GM19351 (cell line): ENCODE results near the gene THSD4.
"Not testable (repeated sequence)": the region's sequence is repeated elsewhere in the genome, so short reads cannot be mapped to it uniquely, and the experiment has no call there.

Source experiments
- ATAC-seq: cut with Tn5 transposase; IDR thresholded peaks from one replicate; pipeline ENCODE4 v1.9.1; 2021; ENCODE audit warnings: mild to moderate bottlenecking, moderate library complexity; ENCODE audit not compliant: unreplicated experiment

THSD4 gene

DNA sequence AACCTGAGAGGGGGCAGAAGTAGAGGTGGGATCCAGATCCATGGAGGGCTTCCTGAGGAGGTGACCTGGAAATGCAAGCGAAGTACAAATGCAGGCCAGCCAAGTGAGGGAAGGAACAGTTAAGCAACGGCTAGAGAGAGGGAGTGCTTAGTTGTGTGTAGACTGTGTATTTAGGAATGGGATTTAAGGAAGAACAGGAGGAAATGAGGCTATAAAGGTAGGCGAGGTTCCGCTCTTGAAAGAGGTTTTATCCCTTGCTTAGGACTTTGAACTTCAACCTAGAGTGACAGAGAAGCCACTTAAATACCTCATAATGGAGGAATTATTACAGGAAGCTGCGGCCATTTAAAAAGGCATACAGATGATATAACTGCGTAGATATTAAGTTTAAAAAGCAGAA, 295.1 kb downstream of the THSD4 start:
- ATAC-seq, result no peak

- ATAC-seq, result no peak
Observed at GRCh38 chr15:71411538-71412482, 296.5 kb downstream of the THSD4 start.

GRCh38 chr15:71413419-71413818, 298.1 kb downstream of the THSD4 start:
- ATAC-seq, result no peak

DNA sequence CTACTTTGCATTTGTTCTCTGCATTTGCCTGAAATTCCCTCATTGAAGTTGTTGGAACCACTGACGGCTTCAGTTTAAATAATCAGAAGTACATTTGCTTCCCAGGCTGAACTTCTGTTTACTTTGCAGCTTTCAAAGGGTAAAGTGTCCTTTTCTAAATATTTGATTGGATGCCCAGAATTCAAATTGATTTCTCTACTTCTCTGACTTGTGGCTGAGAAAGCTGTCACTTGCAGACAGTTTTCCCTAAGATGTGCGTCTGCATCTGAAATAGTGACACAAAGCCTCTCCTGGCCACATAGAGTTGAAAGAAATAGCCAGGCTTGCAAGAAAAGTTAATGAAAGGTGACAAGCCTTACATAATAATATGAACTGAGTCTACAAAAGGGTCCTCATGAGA, 299.6 kb downstream of the THSD4 start:
- ATAC-seq, result no peak

DNA sequence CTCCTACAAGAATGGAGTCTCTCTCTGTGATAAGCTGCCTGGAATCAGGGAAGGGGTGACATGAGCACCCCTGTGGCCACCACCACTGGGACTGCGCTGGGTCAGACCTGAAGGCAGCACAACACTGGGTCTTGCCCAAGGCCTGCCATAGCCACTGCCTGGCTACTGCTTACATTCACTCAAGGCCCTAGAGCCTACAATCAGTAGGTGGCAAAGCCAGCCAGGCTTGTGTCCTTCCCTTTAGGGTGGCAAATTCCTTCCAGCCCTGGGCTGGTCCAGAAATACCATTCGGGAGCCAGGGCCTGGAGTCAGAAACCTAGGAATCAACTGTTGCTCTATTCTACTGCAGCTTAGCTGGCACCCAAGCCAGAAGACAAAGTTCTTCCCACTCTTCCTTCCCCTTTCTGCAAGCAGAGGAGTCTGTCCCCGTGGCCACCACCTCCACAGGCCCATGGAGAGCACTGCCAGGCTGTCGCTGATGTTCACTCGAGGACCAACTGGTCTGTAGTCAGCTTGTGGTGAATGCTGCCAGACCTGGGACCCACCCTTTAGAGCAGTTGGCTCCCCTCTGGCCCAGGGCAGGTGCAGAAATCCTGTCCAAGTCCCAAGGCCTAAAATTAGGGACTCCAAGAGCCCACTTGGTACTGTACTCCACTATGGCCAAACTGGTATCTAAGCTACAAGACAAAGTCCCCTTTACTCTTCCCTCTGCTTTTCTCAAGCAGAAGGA, 307.4 kb downstream of the THSD4 start:
- ATAC-seq, result no peak

- ATAC-seq, result no peak
Observed at GRCh38 chr15:71424765-71425164, 309.5 kb downstream of the THSD4 start.

DNA sequence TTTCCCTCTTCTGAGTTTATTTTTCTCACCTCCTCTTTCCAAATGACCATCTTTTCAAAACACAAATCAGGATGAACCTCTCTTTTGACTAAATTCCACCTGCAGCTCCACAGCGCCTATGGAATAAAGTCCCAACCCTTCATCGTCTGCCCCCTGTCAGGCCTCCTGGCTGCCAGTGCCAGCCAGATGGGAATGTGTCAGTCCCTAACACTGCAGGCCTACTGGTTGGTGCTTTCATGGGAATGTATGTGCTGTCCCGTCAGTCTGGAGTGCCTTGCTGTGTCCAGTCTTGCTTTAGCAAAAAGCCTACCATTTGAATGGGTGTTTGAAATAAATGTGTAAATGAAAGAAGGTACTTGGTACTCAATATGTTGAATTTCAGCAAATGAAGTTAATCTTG, 310.1 kb downstream of the THSD4 start:
- no peak for ATAC-seq

DNA sequence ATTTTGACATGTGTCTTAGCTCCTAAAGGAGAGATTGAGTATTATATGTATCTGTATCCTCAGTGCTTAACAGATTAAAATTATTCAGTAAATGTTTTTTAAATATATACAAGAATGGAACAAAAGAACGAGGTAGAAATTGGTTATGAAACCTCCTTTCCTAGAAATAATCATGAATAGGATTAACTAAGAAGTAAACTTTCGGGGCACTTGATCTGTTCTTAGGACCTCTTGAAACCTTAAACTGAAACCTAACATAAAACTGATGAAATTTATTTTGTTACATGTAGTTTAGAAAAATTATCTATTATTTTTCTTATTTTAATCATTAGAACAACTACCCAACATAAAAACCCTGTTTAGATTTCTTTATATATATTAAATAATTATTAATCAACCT, 311.5 kb downstream of the THSD4 start:
- ATAC-seq, result no peak

DNA sequence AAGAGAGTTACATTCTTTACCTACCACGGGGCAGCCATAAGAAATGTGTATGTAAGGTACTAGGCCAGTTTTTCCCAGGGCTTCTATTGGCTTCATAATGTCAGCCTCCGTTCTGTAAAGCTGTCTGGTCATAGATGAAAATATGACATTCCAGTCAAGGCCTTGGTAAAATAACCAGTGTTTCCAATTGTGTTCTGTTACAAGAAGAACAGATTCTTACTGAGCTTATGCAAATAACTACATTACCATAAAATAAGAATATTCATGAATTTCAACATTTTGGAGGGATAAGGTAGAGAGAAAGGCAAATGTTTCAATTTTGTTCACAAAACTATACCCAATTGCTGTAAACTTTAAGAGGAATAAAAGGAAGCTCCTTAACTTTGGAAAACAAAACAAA, 315.5 kb downstream of the THSD4 start:
- no peak for ATAC-seq

- ATAC-seq, result no peak
Observed at GRCh38 chr15:71431343-71432336, 316.4 kb downstream of the THSD4 start.

- no peak for ATAC-seq
Observed at GRCh38 chr15:71433402-71433801, 318.1 kb downstream of the THSD4 start.

DNA sequence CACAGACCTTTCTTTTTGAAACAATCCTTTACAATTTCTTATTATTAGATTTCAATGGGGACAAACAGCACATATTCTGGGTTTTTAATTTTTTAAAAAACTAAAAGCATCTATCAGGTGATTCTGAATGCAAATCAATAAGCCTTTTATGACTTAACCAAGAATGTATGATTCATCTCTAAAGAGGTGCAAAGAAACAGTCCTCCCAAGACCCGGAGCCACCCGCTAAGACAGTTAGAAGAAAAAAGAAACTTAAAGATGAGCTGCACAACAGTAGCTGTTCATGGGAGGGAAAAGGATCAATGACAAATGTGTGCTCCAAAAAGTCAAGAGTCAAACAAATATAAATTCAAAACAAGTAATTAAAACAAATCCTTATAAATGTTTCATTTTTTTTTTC, 319.5 kb downstream of the THSD4 start:
- ATAC-seq, result no peak

GRCh38 chr15:71435552-71435951, 320.3 kb downstream of the THSD4 start:
- ATAC-seq, result no peak

DNA sequence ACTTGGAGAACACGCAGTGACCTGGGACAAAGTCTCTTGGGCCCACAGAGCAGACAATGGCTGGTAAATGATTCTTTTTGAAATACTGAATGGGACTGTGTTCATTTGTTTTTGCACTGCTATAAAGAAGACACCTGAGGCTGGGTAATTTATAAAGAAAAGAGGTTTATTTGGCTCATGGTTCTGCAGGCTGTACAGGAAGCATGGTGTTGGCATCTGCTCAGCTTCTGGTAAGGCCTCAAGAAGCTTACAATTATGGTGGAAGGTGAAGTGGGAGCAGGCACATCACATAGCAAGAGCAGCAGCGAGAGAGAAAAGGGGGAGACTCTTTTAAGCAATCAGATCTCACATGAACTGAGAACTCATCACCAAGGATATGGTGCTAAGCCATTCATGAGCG, 321.6 kb downstream of the THSD4 start:
- ATAC-seq, result no peak

GRCh38 chr15:71437404-71437803, 322.1 kb downstream of the THSD4 start:
- ATAC-seq, result no peak

DNA sequence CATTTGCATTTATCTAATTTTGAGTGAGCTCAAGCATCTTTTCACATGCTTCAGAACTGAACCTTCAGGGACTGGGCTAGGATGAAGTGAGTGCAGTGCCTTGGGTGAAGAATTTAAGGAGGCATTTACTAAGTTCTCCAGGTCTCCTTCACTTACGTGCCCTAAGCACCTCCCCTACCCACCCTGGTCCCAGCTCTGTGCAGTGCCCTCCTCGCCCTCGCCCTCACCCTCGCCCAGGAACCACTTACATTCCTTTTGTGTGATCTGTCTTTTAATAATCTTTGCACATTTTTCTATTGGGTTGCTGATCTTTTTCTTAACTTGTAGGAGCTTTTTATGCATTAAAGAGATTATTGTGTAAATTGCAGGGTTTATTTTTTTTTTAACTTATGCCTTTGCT, 322.6 kb downstream of the THSD4 start:
- ATAC-seq, result no peak

GRCh38 chr15:71439478-71439877, 324.2 kb downstream of the THSD4 start:
- not testable (repeated sequence) for ATAC-seq

GRCh38 chr15:71440489-71441110, 325.3 kb downstream of the THSD4 start:
- ATAC-seq, result no peak

- ATAC-seq, result no peak
Observed at GRCh38 chr15:71443538-71443937, 328.3 kb downstream of the THSD4 start.

DNA sequence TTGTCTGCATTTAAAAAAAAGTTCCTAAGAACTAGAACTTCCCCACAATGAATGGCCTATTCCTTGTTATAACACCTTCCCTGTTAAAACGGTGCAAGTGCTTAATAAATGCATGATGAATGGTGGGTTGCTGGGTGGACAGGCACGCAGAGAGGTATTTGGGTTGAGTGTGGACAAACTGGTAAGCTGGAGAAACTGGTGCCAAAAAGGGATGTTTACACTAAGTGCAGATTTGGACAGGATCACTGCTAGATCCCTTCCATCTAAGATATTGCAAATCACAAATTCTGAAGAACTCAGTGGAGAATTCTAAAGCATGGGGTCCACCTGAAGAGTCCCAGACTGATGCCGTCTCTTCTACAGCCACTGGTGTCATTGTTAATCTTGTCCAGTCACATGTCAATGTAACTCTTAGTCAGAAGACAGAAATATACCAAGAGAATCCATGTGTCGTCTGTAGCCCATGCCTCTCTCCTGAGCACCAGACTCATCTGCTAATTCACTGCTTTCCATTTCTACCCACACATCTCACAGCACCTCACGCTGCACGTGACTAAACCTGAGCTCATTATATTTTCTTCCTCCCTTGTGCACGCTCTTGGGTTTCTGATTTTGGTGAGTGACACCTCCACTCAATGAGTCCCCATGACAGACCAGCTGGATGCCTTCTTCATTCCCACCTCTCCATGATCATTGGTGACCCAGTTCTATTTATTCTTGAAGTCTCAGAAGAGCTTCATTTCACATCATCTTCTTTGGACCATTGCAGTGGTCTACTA, 328.9 kb downstream of the THSD4 start:
- no peak for ATAC-seq
